ENCODE measurements around the gene SF3B5. TPM values are rescaled to one million over a fixed set of nuclear protein-coding genes. Genes with fewer than 3 reads are reported as not detected.

Gene SF3B5
- total RNA-seq, 1 experiment from 2014 or later, result 113 TPM

DNA sequence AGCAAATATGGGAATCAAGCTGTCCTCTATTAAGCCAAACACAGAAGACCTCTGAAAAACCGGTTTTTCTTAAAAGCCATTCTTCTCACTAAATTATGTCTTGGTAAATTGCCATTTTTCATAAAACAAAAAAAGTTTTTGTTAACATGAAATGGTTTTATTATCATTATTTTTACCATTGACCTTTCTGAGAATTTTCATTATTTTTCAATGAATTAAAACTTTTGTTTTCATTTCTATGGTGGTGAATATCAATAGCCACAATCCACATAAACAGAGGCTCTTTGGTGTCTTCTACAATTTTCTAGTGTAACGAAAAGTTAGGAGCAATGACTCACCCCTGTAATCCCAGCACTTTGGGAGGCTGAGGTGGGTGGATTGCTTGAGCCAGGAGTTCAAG, 2.1 kb downstream of the SF3B5 start:
- CTCF ChIA-PET, result no interaction called here
- Mint-ChIP-seq H3K4me1 (ENCODE audit: low read depth, unreplicated experiment) (peaks cover 8% of the 10 kb centered on the region), H3K9me3 (ENCODE audit: low read depth, unreplicated experiment) (no peaks in the 10 kb centered on the region), H3K27ac (ENCODE audit: unreplicated experiment) (no peak overlapping the region), H3K36me3 (ENCODE audit: insufficient read depth, unreplicated experiment) (peaks cover 25% of the 10 kb centered on the region), H3K27me3 (ENCODE audit: unreplicated experiment) (no peaks in the 10 kb centered on the region), H3K4me3 (ENCODE audit: low read depth, unreplicated experiment) (peak overlapping the region; percentile 79)
- TF ChIP-seq, protein P1, sequence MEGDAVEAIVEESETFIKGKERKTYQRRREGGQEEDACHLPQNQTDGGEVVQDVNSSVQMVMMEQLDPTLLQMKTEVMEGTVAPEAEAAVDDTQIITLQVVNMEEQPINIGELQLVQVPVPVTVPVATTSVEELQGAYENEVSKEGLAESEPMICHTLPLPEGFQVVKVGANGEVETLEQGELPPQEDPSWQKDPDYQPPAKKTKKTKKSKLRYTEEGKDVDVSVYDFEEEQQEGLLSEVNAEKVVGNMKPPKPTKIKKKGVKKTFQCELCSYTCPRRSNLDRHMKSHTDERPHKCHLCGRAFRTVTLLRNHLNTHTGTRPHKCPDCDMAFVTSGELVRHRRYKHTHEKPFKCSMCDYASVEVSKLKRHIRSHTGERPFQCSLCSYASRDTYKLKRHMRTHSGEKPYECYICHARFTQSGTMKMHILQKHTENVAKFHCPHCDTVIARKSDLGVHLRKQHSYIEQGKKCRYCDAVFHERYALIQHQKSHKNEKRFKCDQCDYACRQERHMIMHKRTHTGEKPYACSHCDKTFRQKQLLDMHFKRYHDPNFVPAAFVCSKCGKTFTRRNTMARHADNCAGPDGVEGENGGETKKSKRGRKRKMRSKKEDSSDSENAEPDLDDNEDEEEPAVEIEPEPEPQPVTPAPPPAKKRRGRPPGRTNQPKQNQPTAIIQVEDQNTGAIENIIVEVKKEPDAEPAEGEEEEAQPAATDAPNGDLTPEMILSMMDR (IDR thresholded peaks at IDR 0.05; ENCODE audit: unreplicated experiment), result no peak
- no TSS peak for BruUV-seq (replicated peaks)
- intact Hi-C loops (cut with micrococcal nuclease; ENCODE audit: unreplicated experiment), result loop anchor here (10.0 kb wide), 1 partner anchor 148 kb away; no protein-coding TSS in a partner anchor
- no peak for DNase-seq

DNA sequence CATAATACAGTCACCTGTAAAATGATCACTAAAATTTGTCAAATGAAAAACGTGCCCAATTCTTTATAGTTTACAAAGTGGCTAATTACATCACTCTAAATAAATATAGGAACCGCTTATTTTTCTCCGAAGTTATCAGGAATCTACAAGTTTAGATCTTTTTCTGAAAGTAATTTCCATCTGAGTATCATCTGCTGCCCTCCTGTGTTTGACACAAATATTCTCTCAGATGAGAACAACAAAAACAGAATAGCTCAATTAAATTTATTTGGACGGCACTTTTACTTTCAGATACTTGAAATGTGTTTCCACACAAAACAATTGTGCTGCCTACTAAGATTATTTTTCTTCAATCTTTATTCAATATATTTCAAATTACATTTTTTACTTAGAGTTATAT, 5.0 kb downstream of the SF3B5 start:
- TF ChIP-seq, protein P1 (IDR thresholded peaks at IDR 0.05; ENCODE audit: unreplicated experiment), result no peak
- intact Hi-C loops (cut with micrococcal nuclease; ENCODE audit: unreplicated experiment), result loop anchor here (10.0 kb wide), 1 partner anchor 146 kb away; no protein-coding TSS in a partner anchor
- no peak overlapping the region for H3K4me3 Mint-ChIP-seq (ENCODE audit: low read depth, unreplicated experiment)
- peaks cover 8% of the 10 kb centered on the region for H3K4me1 Mint-ChIP-seq (ENCODE audit: low read depth, unreplicated experiment)
- H3K27me3 Mint-ChIP-seq (ENCODE audit: unreplicated experiment), result no peaks in the 10 kb centered on the region
- no peak overlapping the region for H3K27ac Mint-ChIP-seq (ENCODE audit: unreplicated experiment)
- peaks cover 15% of the 10 kb centered on the region for H3K36me3 Mint-ChIP-seq (ENCODE audit: insufficient read depth, unreplicated experiment)
- no peak for DNase-seq
- H3K9me3 Mint-ChIP-seq (ENCODE audit: low read depth, unreplicated experiment), result no peaks in the 10 kb centered on the region
- CTCF ChIA-PET, result no interaction called here
- no TSS peak for BruUV-seq (replicated peaks)

DNA sequence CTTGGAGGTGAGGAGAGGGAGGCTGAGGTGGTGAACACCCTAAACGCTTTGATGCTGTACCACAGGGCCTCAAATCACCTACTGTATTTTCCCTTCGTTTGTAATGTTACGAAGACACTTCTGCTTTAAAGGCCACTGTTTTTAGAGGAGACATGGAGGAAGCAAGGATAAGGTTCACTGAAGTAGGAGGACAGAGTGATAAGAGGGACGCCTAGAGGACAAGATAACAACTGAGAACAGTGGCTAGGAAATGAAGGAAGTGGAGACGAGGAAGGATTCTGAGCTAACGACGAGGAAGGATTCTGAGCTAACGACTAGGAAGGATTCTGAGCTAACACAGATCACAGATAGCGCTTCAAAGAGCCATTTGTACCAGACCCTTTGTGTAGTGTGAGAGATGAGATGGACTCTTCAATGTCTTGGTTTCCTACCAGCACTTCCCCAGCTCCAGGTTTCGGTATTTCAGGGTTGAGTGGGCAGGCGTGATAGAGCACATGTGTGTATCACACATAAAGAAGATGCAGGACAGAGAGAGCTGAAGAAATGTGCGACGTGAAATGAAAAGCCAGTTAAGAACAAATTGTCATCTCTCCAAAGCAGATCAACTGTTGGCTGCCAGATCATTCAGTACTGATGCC, 7.5 kb downstream of the SF3B5 start:
- TF ChIP-seq, protein P1 (IDR thresholded peaks at IDR 0.05; ENCODE audit: unreplicated experiment), result no peak

DNA sequence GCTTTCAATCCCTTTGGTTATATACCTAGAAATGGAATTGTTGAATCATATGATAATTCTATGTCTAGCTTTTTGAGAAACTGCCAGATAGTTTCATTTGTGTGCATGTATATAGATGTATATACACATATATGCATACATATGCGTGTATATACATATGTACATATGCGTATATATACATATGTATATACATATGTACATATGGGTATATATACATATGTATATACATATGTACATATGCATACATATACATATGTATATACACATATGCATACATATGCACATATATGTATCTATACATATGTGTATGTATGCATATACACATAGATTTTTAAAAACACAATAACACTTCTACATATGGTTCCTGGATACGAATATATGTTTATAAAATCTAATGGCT, 8.4 kb downstream of the SF3B5 start:
- no TSS peak for BruUV-seq (replicated peaks)
- CTCF ChIA-PET, result no interaction called here
- TF ChIP-seq, protein P1 (IDR thresholded peaks at IDR 0.05; ENCODE audit: unreplicated experiment), result no peak
- H3K27ac Mint-ChIP-seq (ENCODE audit: unreplicated experiment), result no peak overlapping the region
- H3K4me1 Mint-ChIP-seq (ENCODE audit: low read depth, unreplicated experiment), result no peaks in the 10 kb centered on the region
- no peak overlapping the region for H3K4me3 Mint-ChIP-seq (ENCODE audit: low read depth, unreplicated experiment)
- no peaks in the 10 kb centered on the region for H3K36me3 Mint-ChIP-seq (ENCODE audit: insufficient read depth, unreplicated experiment)
- intact Hi-C loops (cut with micrococcal nuclease; ENCODE audit: unreplicated experiment), result loop anchor here (5.0 kb wide), 1 partner anchor 575 kb away; the partner anchor contains the start of gene FUCA2
- H3K9me3 Mint-ChIP-seq (ENCODE audit: low read depth, unreplicated experiment), result no peaks in the 10 kb centered on the region
- DNase-seq, result no peak
- no peaks in the 10 kb centered on the region for H3K27me3 Mint-ChIP-seq (ENCODE audit: unreplicated experiment)

More for the DNA sequence above, 7.5 kb downstream of the SF3B5 start:
- no peak for DNase-seq
- no peaks in the 10 kb centered on the region for H3K4me1 Mint-ChIP-seq (ENCODE audit: low read depth, unreplicated experiment)
- CTCF ChIA-PET, result no interaction called here
- no peaks in the 10 kb centered on the region for H3K27me3 Mint-ChIP-seq (ENCODE audit: unreplicated experiment)
- H3K36me3 Mint-ChIP-seq (ENCODE audit: insufficient read depth, unreplicated experiment), result no peaks in the 10 kb centered on the region
- no TSS peak for BruUV-seq (replicated peaks)
- no peak overlapping the region for H3K4me3 Mint-ChIP-seq (ENCODE audit: low read depth, unreplicated experiment)
- intact Hi-C loops (cut with micrococcal nuclease; ENCODE audit: unreplicated experiment), result loop anchor here (5.0 kb wide), 1 partner anchor 576 kb away; the partner anchor contains the start of gene FUCA2
- H3K9me3 Mint-ChIP-seq (ENCODE audit: low read depth, unreplicated experiment), result no peaks in the 10 kb centered on the region
- H3K27ac Mint-ChIP-seq (ENCODE audit: unreplicated experiment), result no peak overlapping the region

Data from Calu3 (cell line).